Measurements from ENCODE around the gene ISCA2.

The ISCA2 gene

DNA sequence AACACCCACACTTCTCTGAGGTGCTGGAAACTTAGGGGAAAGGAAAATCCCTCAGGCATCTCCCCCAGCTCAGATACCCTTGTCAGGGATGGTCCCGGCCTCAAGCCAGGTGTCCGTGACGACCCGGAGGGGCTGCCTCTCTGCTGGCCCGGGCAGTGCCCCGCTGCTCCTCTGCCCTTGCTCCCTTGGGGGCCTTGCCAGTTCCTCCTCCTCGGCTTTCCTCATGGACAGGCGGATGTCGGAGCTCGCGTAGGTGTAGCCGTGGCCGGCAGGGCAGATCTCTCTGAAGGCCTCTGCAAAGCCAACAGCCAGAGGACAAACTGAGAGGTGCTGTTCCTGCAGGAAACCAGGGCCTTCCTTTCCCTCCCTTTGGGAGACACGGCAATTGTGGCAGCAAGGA is 34.8 kb downstream of the ISCA2 start:
- no peak overlapping the region for H3K4me3 ChIP-seq (ENCODE audit: low read length)
- no peaks in the 10 kb centered on the region for H3K9me2 ChIP-seq (replicated peaks; ENCODE audit: insufficient read depth, low read length)
- H3K9me3 ChIP-seq (replicated peaks; ENCODE audit: insufficient read depth, low read length): no peaks in the 10 kb centered on the region
- no peak overlapping the region for H2AFZ ChIP-seq (ENCODE audit: low read length)
- peaks cover 15% of the 10 kb centered on the region for H3K4me1 ChIP-seq (ENCODE audit: low read length)
- H3K4me2 ChIP-seq (ENCODE audit: low read depth, low read length): no peak overlapping the region
- no peaks in the 10 kb centered on the region for H3K27me3 ChIP-seq (replicated peaks; ENCODE audit: insufficient read depth, low read length)
- H3K9ac ChIP-seq (ENCODE audit: low read length): no peak overlapping the region
- H4K20me1 ChIP-seq (ENCODE audit: insufficient read depth, low read length): no peaks in the 10 kb centered on the region
- no peak for DNase-seq
- no peaks in the 10 kb centered on the region for H3F3A ChIP-seq (ENCODE audit: insufficient read depth, low read length)
- H3K79me2 ChIP-seq (ENCODE audit: low read length): no peaks in the 10 kb centered on the region
- no peak overlapping the region for H3K27ac ChIP-seq (ENCODE audit: low read length)
- no peaks in the 10 kb centered on the region for H3K36me3 ChIP-seq (replicated peaks; ENCODE audit: insufficient read depth, low read length)
- TF ChIP-seq, protein P1, sequence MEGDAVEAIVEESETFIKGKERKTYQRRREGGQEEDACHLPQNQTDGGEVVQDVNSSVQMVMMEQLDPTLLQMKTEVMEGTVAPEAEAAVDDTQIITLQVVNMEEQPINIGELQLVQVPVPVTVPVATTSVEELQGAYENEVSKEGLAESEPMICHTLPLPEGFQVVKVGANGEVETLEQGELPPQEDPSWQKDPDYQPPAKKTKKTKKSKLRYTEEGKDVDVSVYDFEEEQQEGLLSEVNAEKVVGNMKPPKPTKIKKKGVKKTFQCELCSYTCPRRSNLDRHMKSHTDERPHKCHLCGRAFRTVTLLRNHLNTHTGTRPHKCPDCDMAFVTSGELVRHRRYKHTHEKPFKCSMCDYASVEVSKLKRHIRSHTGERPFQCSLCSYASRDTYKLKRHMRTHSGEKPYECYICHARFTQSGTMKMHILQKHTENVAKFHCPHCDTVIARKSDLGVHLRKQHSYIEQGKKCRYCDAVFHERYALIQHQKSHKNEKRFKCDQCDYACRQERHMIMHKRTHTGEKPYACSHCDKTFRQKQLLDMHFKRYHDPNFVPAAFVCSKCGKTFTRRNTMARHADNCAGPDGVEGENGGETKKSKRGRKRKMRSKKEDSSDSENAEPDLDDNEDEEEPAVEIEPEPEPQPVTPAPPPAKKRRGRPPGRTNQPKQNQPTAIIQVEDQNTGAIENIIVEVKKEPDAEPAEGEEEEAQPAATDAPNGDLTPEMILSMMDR (IDR thresholded peaks at IDR 0.05; ENCODE audit: low read length): no peak
- no peak for TF ChIP-seq EZH2 (optimal IDR thresholded peaks at IDR 0.05; ENCODE audit: low read depth, low read length)
- no peak for TF ChIP-seq EZH2phosphoT487 (IDR thresholded peaks at IDR 0.05; ENCODE audit: low read length)

DNA sequence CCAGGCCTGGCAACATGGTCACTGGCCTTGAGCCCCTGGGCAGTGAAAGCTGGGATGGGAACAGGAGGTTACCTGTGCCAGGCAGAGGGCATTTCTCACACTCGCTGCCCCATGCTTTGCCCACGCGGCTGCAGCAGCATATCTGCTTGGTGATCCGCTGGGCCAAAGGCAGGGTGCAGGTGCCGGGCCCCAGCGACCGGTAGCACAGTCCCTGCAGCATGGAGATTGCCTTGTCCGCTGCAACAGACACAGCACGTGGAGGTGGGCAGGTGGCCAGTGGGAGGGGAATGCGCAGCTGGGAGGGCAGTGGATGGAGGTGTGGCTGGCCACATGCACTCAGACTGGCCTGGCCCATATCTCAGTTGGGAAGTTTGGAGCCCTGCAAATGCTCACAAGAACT is 35.3 kb downstream of the ISCA2 start:
- Histone ChIP-seq H2AFZ (ENCODE audit: low read length) (no peak overlapping the region), H3K9me2 (replicated peaks; ENCODE audit: insufficient read depth, low read length) (no peaks in the 10 kb centered on the region), H3K9ac (ENCODE audit: low read length) (no peak overlapping the region), H4K20me1 (ENCODE audit: insufficient read depth, low read length) (no peaks in the 10 kb centered on the region), H3K4me1 (ENCODE audit: low read length) (peaks cover 15% of the 10 kb centered on the region), H3F3A (ENCODE audit: insufficient read depth, low read length) (no peaks in the 10 kb centered on the region), H3K27me3 (replicated peaks; ENCODE audit: insufficient read depth, low read length) (no peaks in the 10 kb centered on the region), H3K36me3 (replicated peaks; ENCODE audit: insufficient read depth, low read length) (no peaks in the 10 kb centered on the region), H3K4me2 (ENCODE audit: low read depth, low read length) (no peak overlapping the region), H3K27ac (ENCODE audit: low read length) (no peak overlapping the region), H3K4me3 (ENCODE audit: low read length) (no peak overlapping the region), H3K79me2 (ENCODE audit: low read length) (no peaks in the 10 kb centered on the region), H3K9me3 (replicated peaks; ENCODE audit: insufficient read depth, low read length) (no peaks in the 10 kb centered on the region)
- TF ChIP-seq, protein P1 (IDR thresholded peaks at IDR 0.05; ENCODE audit: low read length): no peak
- TF ChIP-seq EZH2phosphoT487 (IDR thresholded peaks at IDR 0.05; ENCODE audit: low read length) (no peak), EZH2 (optimal IDR thresholded peaks at IDR 0.05; ENCODE audit: low read depth, low read length) (no peak)
- DNase-seq: no peak

DNA sequence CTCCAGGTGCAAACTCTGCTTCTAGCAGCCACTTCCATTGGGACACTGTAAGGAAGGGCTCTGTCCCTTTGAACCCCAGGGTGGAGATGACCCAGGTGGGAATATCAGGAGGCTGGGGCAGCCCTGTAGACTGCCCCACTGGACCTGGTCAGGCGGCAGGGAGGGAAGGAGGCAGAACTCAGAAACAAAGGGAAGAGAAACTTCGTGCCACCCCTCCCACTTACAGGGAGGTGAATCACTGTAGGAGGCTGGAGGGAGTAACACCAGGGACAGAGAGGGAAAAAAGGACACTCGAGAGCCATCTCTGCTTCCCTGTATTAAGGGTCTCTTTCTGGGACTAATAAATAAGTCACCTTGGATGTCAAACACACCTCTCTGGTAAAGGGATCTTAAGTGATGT is 37.4 kb downstream of the ISCA2 start:
- DNase-seq: no peak
- Histone ChIP-seq H3K4me1 (ENCODE audit: low read length) (0 out of 2 replicates have a peak, but pooled peaks cover 4% of the 10 kb centered on the region), H3K9me3 (replicated peaks; ENCODE audit: insufficient read depth, low read length) (no peaks in the 10 kb centered on the region), H3K4me2 (ENCODE audit: low read depth, low read length) (no peak overlapping the region), H3K36me3 (replicated peaks; ENCODE audit: insufficient read depth, low read length) (no peaks in the 10 kb centered on the region), H3K9me2 (replicated peaks; ENCODE audit: insufficient read depth, low read length) (no peaks in the 10 kb centered on the region), H4K20me1 (ENCODE audit: insufficient read depth, low read length) (no peaks in the 10 kb centered on the region), H2AFZ (ENCODE audit: low read length) (no peak overlapping the region), H3K79me2 (ENCODE audit: low read length) (no peaks in the 10 kb centered on the region), H3K9ac (ENCODE audit: low read length) (no peak overlapping the region), H3F3A (ENCODE audit: insufficient read depth, low read length) (no peaks in the 10 kb centered on the region), H3K27me3 (replicated peaks; ENCODE audit: insufficient read depth, low read length) (no peaks in the 10 kb centered on the region), H3K4me3 (ENCODE audit: low read length) (no peak overlapping the region), H3K27ac (ENCODE audit: low read length) (no peak overlapping the region)
- TF ChIP-seq, protein P1 (IDR thresholded peaks at IDR 0.05; ENCODE audit: low read length): no peak
- TF ChIP-seq EZH2 (optimal IDR thresholded peaks at IDR 0.05; ENCODE audit: low read depth, low read length) (no peak), EZH2phosphoT487 (IDR thresholded peaks at IDR 0.05; ENCODE audit: low read length) (no peak)
